PC-9 (cell line): Measurements from ENCODE around the gene HLA-B.
"Not testable (repeated sequence)": the region's sequence is repeated elsewhere in the genome, so short reads cannot be mapped to it uniquely, and the experiment has no call there.

Experiments used
- CTCF ChIP-seq: fragments of 200-600 bp; sonication (generic); conservative IDR thresholded peaks from 2 replicates; pipeline ENCODE4 v1.6.1; 2017; ENCODE audit warnings: mixed run types, antibody characterized with exemption, mild to moderate bottlenecking, moderate library complexity
- EZH2 ChIP-seq: fragments of 200-600 bp; sonication (generic); IDR thresholded peaks from 2 replicates; pipeline ENCODE4 v1.8.0; 2017; ENCODE audit warnings: antibody characterized with exemption, low read depth

GRCh38 chr6:31404061-31404364, 47.0 kb upstream of the HLA-B start:
- TF ChIP-seq CTCF, EZH2: not testable (repeated sequence)
